Spleen (tissue), 11 donors: Measurements from ENCODE around the gene CPHXL2. TPM values are rescaled to one million over a fixed set of nuclear protein-coding genes. Genes with fewer than 3 reads are reported as not detected.

Experiments used
- DNase-seq: peaks from one replicate; pipeline ENCODE4 v3.0.0-alpha.2; 2020
- H3K27ac ChIP-seq, 8 donors: fragments of 200-600 bp; sonication (generic) in 7 of 8; 1 replicate in 4 of 8; 2 replicates in 4 of 8; pipeline versions ENCODE4 v1.5.0 to v1.8.0; 2016 to 2021; ENCODE audit warnings: inconsistent platforms in 4 of 8, mild to moderate bottlenecking in 4 of 8, moderate library complexity in 1 of 8
- H3K27me3 ChIP-seq, 7 donors: fragments of 200-600 bp; sonication (generic) in 6 of 7; replicated peaks in 1 of 7; 1 replicate in 4 of 7; 2 replicates in 3 of 7; pipeline versions ENCODE4 v1.5.0 to v1.8.0; 2016 to 2021; ENCODE audit warnings: inconsistent platforms in 3 of 7, mild to moderate bottlenecking in 1 of 7
- H3K36me3 ChIP-seq, 6 donors: fragments of 200-600 bp; sonication (generic) in 5 of 6; 1 replicate in 4 of 6; 2 replicates in 2 of 6; pipeline versions ENCODE4 v1.5.0 to v1.8.0; 2016 to 2021; ENCODE audit warnings: inconsistent platforms in 2 of 6
- H3K4me1 ChIP-seq, 6 donors: fragments of 200-600 bp; sonication (generic) in 5 of 6; 1 replicate in 3 of 6; 2 replicates in 3 of 6; pipeline versions ENCODE4 v1.5.0 to v1.8.0; 2016 to 2021; ENCODE audit warnings: inconsistent platforms in 3 of 6
- H3K4me3 ChIP-seq, 8 donors: fragments of 200-600 bp; sonication (generic) in 7 of 8; 1 replicate in 4 of 8; 2 replicates in 4 of 8; pipeline versions ENCODE4 v1.5.0 to v1.8.0; 2016 to 2021; ENCODE audit warnings: inconsistent platforms in 4 of 8, mild to moderate bottlenecking in 4 of 8, moderate library complexity in 2 of 8
- H3K9me3 ChIP-seq, 8 donors: fragments of 200-600 bp; sonication (generic) in 7 of 8; 1 replicate in 4 of 8; 2 replicates in 4 of 8; pipeline versions ENCODE4 v1.5.0 to v1.8.0; 2016 to 2021; ENCODE audit warnings: inconsistent platforms in 4 of 8
- POLR2A ChIP-seq, 3 donors: fragments of 450-650 bp; IDR thresholded peaks; one replicate each; pipeline ENCODE4 v1.5.1; 2017; ENCODE audit warnings: antibody characterized with exemption in 3 of 3, mild to moderate bottlenecking in 1 of 3
- POLR2AphosphoS5 ChIP-seq, 3 donors: sonication (generic); formaldehyde crosslinking; IDR thresholded peaks; one replicate each; pipeline ENCODE4 v1.5.1; 2017; ENCODE audit warnings: antibody characterized with exemption in 3 of 3
- WGBS, 5 donors: extraction: QIAGEN DNeasy Blood & Tissue Kit in 3 of 5; methylation state at CpG; one replicate each; pipeline versions ENCODE4 v1.1.5 to v1.1.7; 2013 to 2018; 5-methylcytosine and 5-hydroxymethylcytosine counted together
- intact Hi-C: fragments of 100-400 bp; cut with DNase I; formaldehyde crosslinking; loops from one replicate; pipeline ENCODE4 v1.15.0; 2023; ENCODE audit warnings: low total_unique reads
- polyA plus RNA-seq, 3 donors: library from polyadenylated mRNA; stranded (reverse); fragments of 200-250 nt; gene quantifications; one replicate each; pipeline ENCODE4 v1.2.1, GENCODE V29; 2013
- total RNA-seq, 7 donors: library from RNA; depleted of rRNA in 3 of 7; stranded (reverse); fragments of >200 nt in 3 of 7; fragmentation: NEBNext Ultra II Directional in 4 of 7; extraction: Animal tissue kit (Norgen Biotek cat#: 25700) in 4 of 7; gene quantifications; one replicate each; pipeline versions ENCODE4 v1.1.0 to v1.2.1, GENCODE V29; 2016 to 2021
- TF ChIP-seq, protein P1 (sequence below), 11 experiments: fragments of 200-600 bp in 7 of 11; fragments of 450-650 bp in 4 of 11; sonication (generic) in 4 of 11; IDR thresholded peaks in 8 of 11; conservative IDR thresholded peaks in 3 of 11; 1 replicate in 7 of 11; 2 replicates in 4 of 11; pipeline versions ENCODE4 v1.4.0 to v1.8.0; 2016 to 2021; ENCODE audit warnings: antibody characterized with exemption in 11 of 11, inconsistent platforms in 4 of 11, mild to moderate bottlenecking in 1 of 11
- donor health status: healthy with polysubstance abuse.
- donor health status: DM: no; HTN: no; CAD: no; lungs with moderate emphysema.
- donor health status: DM: no; HTN: no; CAD: no.
- donor health status: Bipolar disorder and iron deficiency.
- donor health status: healthy.
- donor health status: DM: no; HTN: no; CAD: no.
- donor health status: DM: yes; HTN: yes; CAD: no.

The CPHXL2 gene
- total and polyA plus RNA-seq, 10 donors: 0.06 TPM; not detected in 9

GRCh38 chr16:75627851-75628250, 49.0 kb downstream of the CPHXL2 start:
- Histone ChIP-seq H3K36me3 (peaks cover 8 to 82% (median 71%) of the 10 kb centered on the region in 6 donors), H3K4me1 (peaks cover 3 to 31% (median 24%) of the 10 kb centered on the region in 6 donors), H3K27me3 (no peaks in the 10 kb centered on the region), H3K4me3 (no peak overlapping the region), H3K27ac (peak overlapping the region in 7 of 8 donors; percentile 22 to 75 (median 47)), H3K9me3 (no peaks in the 10 kb centered on the region)
- no peak for DNase-seq
- WGBS, 5 donors: 18 to 36% (median 27%) methylated on average over 3 of the region's 3 CpGs
- no peak for TF ChIP-seq POLR2AphosphoS5 (IDR thresholded peaks at IDR 0.05)
- no peak for TF ChIP-seq POLR2A (IDR thresholded peaks at IDR 0.05)
- TF ChIP-seq, protein P1, sequence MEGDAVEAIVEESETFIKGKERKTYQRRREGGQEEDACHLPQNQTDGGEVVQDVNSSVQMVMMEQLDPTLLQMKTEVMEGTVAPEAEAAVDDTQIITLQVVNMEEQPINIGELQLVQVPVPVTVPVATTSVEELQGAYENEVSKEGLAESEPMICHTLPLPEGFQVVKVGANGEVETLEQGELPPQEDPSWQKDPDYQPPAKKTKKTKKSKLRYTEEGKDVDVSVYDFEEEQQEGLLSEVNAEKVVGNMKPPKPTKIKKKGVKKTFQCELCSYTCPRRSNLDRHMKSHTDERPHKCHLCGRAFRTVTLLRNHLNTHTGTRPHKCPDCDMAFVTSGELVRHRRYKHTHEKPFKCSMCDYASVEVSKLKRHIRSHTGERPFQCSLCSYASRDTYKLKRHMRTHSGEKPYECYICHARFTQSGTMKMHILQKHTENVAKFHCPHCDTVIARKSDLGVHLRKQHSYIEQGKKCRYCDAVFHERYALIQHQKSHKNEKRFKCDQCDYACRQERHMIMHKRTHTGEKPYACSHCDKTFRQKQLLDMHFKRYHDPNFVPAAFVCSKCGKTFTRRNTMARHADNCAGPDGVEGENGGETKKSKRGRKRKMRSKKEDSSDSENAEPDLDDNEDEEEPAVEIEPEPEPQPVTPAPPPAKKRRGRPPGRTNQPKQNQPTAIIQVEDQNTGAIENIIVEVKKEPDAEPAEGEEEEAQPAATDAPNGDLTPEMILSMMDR (IDR thresholded peaks at IDR 0.05 in 8 of 11, conservative IDR thresholded peaks at IDR 0.05 in 3 of 11): no peak
- intact Hi-C loops: loop anchor here (10.0 kb wide), 1 partner anchor 163 kb away; the partner anchor contains the start of gene TMEM170A

DNA sequence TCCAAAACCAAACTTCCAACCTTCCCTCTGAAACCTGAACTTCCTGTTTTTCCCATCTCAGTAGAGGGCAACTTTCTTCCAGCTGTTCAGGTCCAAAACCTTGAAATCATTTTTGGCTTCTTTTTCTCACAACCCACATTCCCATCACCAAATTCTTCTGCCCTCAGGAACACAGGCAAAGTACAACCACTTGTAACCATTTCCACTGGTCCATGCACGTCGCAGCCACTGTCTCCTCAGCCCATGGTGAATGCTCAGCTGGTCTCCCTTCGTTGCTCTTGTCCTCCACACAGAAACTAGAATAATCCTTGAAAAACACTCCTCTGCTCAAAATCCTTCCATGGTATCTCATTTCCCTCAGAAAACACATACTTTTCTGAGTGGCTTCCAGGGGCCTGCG, 50.0 kb downstream of the CPHXL2 start:
- 91 to 96% (median 92%) methylated on average over 4 of the region's 4 CpGs for WGBS, 5 donors
- Histone ChIP-seq H3K27ac (peak overlapping the region in 4 of 8 donors; percentile 47 to 75 (median 62)), H3K9me3 (no peaks in the 10 kb centered on the region), H3K4me1 (peaks cover 9 to 41% (median 32%) of the 10 kb centered on the region in 6 donors), H3K4me3 (no peak overlapping the region), H3K36me3 (peaks cover 8 to 72% (median 60%) of the 10 kb centered on the region in 6 donors), H3K27me3 (no peaks in the 10 kb centered on the region)
- TF ChIP-seq POLR2AphosphoS5 (IDR thresholded peaks at IDR 0.05) (no peak), POLR2A (IDR thresholded peaks at IDR 0.05) (no peak)
- TF ChIP-seq, protein P1 (IDR thresholded peaks at IDR 0.05 in 8 of 11, conservative IDR thresholded peaks at IDR 0.05 in 3 of 11): no peak
- intact Hi-C loops: loop anchor here (10.0 kb wide), 1 partner anchor 162 kb away; the partner anchor contains the start of gene TMEM170A
- no peak for DNase-seq

DNA sequence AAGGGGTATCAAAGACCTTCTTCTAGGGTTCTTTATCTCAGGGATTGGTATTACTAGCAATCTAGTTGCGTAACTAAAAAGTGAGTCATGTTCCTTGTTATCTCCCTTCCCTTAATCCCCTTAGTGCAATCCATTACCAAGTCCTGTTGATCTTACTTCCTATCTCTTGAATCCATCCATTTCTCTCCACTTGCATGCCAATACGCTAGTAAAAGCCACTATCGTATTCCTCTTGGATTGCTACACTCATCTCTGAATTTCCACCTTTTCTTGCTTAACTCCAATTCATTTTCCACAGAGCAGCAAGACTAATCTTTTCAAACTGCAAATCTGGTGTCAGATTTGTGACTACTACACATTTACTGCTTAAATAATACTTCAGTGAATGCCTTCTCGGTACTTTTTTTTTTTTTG, 51.9 kb downstream of the CPHXL2 start:
- WGBS, 5 donors: 80 to 92% (median 89%) methylated on average over 4 of the region's 4 CpGs
- H3K27me3 ChIP-seq: no peaks in the 10 kb centered on the region
- no peak overlapping the region for H3K27ac ChIP-seq
- H3K36me3 ChIP-seq: peaks cover 3 to 59% (median 45%) of the 10 kb centered on the region in 6 donors
- DNase-seq: no peak
- TF ChIP-seq POLR2AphosphoS5 (IDR thresholded peaks at IDR 0.05): no peak
- TF ChIP-seq, protein P1 (IDR thresholded peaks at IDR 0.05 in 8 of 11, conservative IDR thresholded peaks at IDR 0.05 in 3 of 11): no peak
- TF ChIP-seq POLR2A (IDR thresholded peaks at IDR 0.05): no peak
- intact Hi-C loops: loop anchor here (5.0 to 10.0 kb wide), 2 partner anchors 58 to 160 kb away; partner anchors contain the start of genes GABARAPL2 and TMEM170A
- H3K9me3 ChIP-seq: no peaks in the 10 kb centered on the region
- H3K4me1 ChIP-seq: peaks cover 14 to 60% (median 51%) of the 10 kb centered on the region in 6 donors
- H3K4me3 ChIP-seq: no peak overlapping the region

- H3K36me3 ChIP-seq: peaks cover 0 to 59% (median 38%) of the 10 kb centered on the region in 6 donors
- H3K9me3 ChIP-seq: no peaks in the 10 kb centered on the region
- H3K27ac ChIP-seq: peak within 1 kb of the TSS; percentile 89 to 97 (median 94)
- peak; percentile 100 for DNase-seq
- H3K4me3 ChIP-seq: peak within 1 kb of the TSS; percentile 62 to 94 (median 78)
- peaks cover 14 to 62% (median 46%) of the 10 kb centered on the region in 6 donors for H3K4me1 ChIP-seq
- no peaks in the 10 kb centered on the region for H3K27me3 ChIP-seq
- intact Hi-C loops: loop anchor here (5.0 to 10.0 kb wide), 2 partner anchors 56 to 158 kb away; partner anchors contain the start of genes GABARAPL2 and TMEM170A
- TF ChIP-seq, protein P1 (IDR thresholded peaks at IDR 0.05 in 8 of 11, conservative IDR thresholded peaks at IDR 0.05 in 3 of 11): peak in 3 of 11 experiments; percentile 17 to 47 (median 38)
- TF ChIP-seq POLR2A (IDR thresholded peaks at IDR 0.05) (peak; percentile 58 to 80 (median 74)), POLR2AphosphoS5 (IDR thresholded peaks at IDR 0.05) (peak; percentile 97 to 99 (median 98))
- 1% methylated on average over 45 to 62 of the region's 62 CpGs for WGBS, 5 donors
These were observed 53.8 kb downstream of the CPHXL2 start, which contains the start of gene ADAT1 for GRCh38 chr16:75622761-75623605. Gene ADAT1, minus strand, starts transcription at chr16:75623281. Its CDS starts 2,482 bp downstream, at chr16:75620799.
